CD14-positive monocyte (primary cell): ENCODE measurements around the gene SEPTIN3. TPM values are rescaled to one million over a fixed set of nuclear protein-coding genes. Genes with fewer than 3 reads are reported as not detected.
"Not testable (repeated sequence)": the region's sequence is repeated elsewhere in the genome, so short reads cannot be mapped to it uniquely, and the experiment has no call there.

Experiments used
- DNase-seq, 3 donors: peaks; one replicate each; pipeline ENCODE4 v3.0.0-alpha.2; 2011 to 2022
- H2AFZ ChIP-seq: 2 replicates; pipeline ENCODE4 v1.6.0; 2012; ENCODE audit warnings: mild to moderate bottlenecking, low read depth, low read length, inconsistent platforms; ENCODE audit not compliant: insufficient read depth, poor library complexity, severe bottlenecking
- H3K27ac ChIP-seq, 2 donors: 1 replicate in 1 of 2; 2 replicates in 1 of 2; pipeline ENCODE4 v1.5.1; 2012 to 2013; ENCODE audit warnings: low read length in 2 of 2, control low read depth in 1 of 2, inconsistent platforms in 1 of 2, low read depth in 1 of 2, mild to moderate bottlenecking in 1 of 2
- H3K27me3 ChIP-seq, 2 donors: one replicate each; pipeline versions ENCODE4 v1.6.0 to v1.6.1; 2011 to 2013; ENCODE audit warnings: low read length in 2 of 2; ENCODE audit not compliant: control insufficient read depth in 2 of 2, insufficient read depth in 2 of 2
- H3K36me3 ChIP-seq, 2 donors: replicated peaks in 1 of 2; 1 replicate in 1 of 2; 2 replicates in 1 of 2; pipeline versions ENCODE4 v1.5.1 to v1.6.1; 2012 to 2013; ENCODE audit warnings: low read length in 2 of 2, control low read depth in 1 of 2, inconsistent platforms in 1 of 2, mild to moderate bottlenecking in 1 of 2; ENCODE audit not compliant: insufficient read depth in 2 of 2, control insufficient read depth in 1 of 2
- H3K4me1 ChIP-seq, 2 donors: 1 replicate in 1 of 2; 2 replicates in 1 of 2; pipeline versions ENCODE4 v1.5.1 to v1.6.1; 2012 to 2013; ENCODE audit warnings: low read length in 2 of 2, control low read depth in 1 of 2, inconsistent platforms in 1 of 2, mild to moderate bottlenecking in 1 of 2, moderate library complexity in 1 of 2; ENCODE audit not compliant: insufficient read depth in 2 of 2, control insufficient read depth in 1 of 2
- H3K4me2 ChIP-seq: replicated peaks from 2 replicates; pipeline ENCODE3; 2012; ENCODE audit warnings: low read length, moderate library complexity, mild to moderate bottlenecking; ENCODE audit not compliant: poor library complexity, severe bottlenecking; ENCODE audit errors: extremely low read depth
- H3K4me3 ChIP-seq, 3 experiments: fragments of 200-600 bp in 1 of 3; sonication (generic) in 1 of 3; replicated peaks in 1 of 3; 1 replicate in 2 of 3; 2 replicates in 1 of 3; pipeline ENCODE4 v1.5.1; 2011 to 2013; ENCODE audit warnings: low read length in 3 of 3, mild to moderate bottlenecking in 3 of 3, control low read depth in 2 of 3, low read depth in 2 of 3, inconsistent platforms in 1 of 3, moderate library complexity in 1 of 3
- H3K79me2 ChIP-seq: 2 replicates; pipeline ENCODE4 v1.6.0; 2012; ENCODE audit warnings: mild to moderate bottlenecking, control low read depth, inconsistent platforms, low read length, moderate library complexity; ENCODE audit not compliant: insufficient read depth
- H3K9ac ChIP-seq: 2 replicates; pipeline ENCODE4 v1.6.0; 2017; ENCODE audit warnings: low read length, mild to moderate bottlenecking; ENCODE audit not compliant: insufficient read depth, poor library complexity, severe bottlenecking
- H3K9me3 ChIP-seq, 2 donors: replicated peaks in 1 of 2; 1 replicate in 1 of 2; 2 replicates in 1 of 2; pipeline versions ENCODE4 v1.5.1 to v1.6.1; 2012 to 2013; ENCODE audit warnings: low read length in 2 of 2, control low read depth in 1 of 2; ENCODE audit not compliant: control insufficient read depth in 1 of 2, insufficient read depth in 1 of 2
- H4K20me1 ChIP-seq: 2 replicates; pipeline ENCODE4 v1.6.0; 2012; ENCODE audit warnings: mild to moderate bottlenecking, low read length, control low read depth, moderate library complexity; ENCODE audit not compliant: insufficient read depth
- H3K27ac Mint-ChIP-seq, 7 donors: one replicate each; pipeline ENCODE4 v1.8.0; 2020; ENCODE audit warnings: mild to moderate bottlenecking in 7 of 7, mixed read lengths in 7 of 7, moderate library complexity in 6 of 7, inconsistent platforms in 2 of 7
- H3K27me3 Mint-ChIP-seq, 3 donors: one replicate each; pipeline ENCODE4 v1.8.0; 2021 to 2022; ENCODE audit warnings: low read depth in 3 of 3, mild to moderate bottlenecking in 3 of 3, mixed read lengths in 3 of 3, moderate library complexity in 3 of 3, inconsistent platforms in 1 of 3
- H3K36me3 Mint-ChIP-seq, 2 donors: one replicate each; pipeline ENCODE4 v1.8.0; 2020; ENCODE audit warnings: mixed read lengths in 2 of 2, inconsistent platforms in 1 of 2, mild to moderate bottlenecking in 1 of 2
- H3K4me1 Mint-ChIP-seq: one replicate; pipeline ENCODE4 v1.8.0; 2020; ENCODE audit warnings: mild to moderate bottlenecking, mixed read lengths
- H3K4me3 Mint-ChIP-seq, 2 donors: one replicate each; pipeline ENCODE4 v1.8.0; 2020; ENCODE audit warnings: mild to moderate bottlenecking in 2 of 2, mixed read lengths in 2 of 2, moderate library complexity in 1 of 2
- H3K9me3 Mint-ChIP-seq, 7 donors: one replicate each; pipeline ENCODE4 v1.8.0; 2020 to 2022; ENCODE audit warnings: mixed read lengths in 7 of 7, mild to moderate bottlenecking in 6 of 7, moderate library complexity in 6 of 7, inconsistent platforms in 2 of 7
- CTCF ChIP-seq: fragments of 200-600 bp; IDR thresholded peaks from one replicate; pipeline ENCODE4 v1.8.0; 2022; ENCODE audit warnings: antibody characterized with exemption, mild to moderate bottlenecking
- WGBS: methylation state at CpG from one replicate; pipeline ENCODE4 v1.1.5; 2013; ENCODE audit warnings: missing lambda C conversion rate; ENCODE audit not compliant: insufficient coverage; 5-methylcytosine and 5-hydroxymethylcytosine counted together
- intact Hi-C, 2 donors: fragments of 100-400 bp; cut with micrococcal nuclease; formaldehyde crosslinking; loops; one replicate each; pipeline versions ENCODE4 v1.15.0 to v1.15.1; 2023
- polyA plus RNA-seq, 3 donors: library from polyadenylated mRNA; depleted of rRNA in 1 of 3; unstranded in 2 of 3; stranded (reverse) in 1 of 3; fragments of 300-500 nt in 2 of 3; fragments of >200 nt in 1 of 3; fragmentation: Illumina TruSeq in 2 of 3; gene quantifications; 1 replicate in 2 of 3; 2 replicates in 1 of 3; pipeline ENCODE4 v1.2.3, GENCODE V29; 2012 to 2021

The SEPTIN3 gene
- polyA plus RNA-seq, 3 donors, result 0.06 to 0.20 TPM; not detected in 1

- Histone ChIP-seq H3K36me3 (no peaks in the 10 kb centered on the region), H3K4me2 (no peak overlapping the region), H3K9ac (no peak overlapping the region), H2AFZ (no peak overlapping the region), H3K9me3 (no peaks in the 10 kb centered on the region), H3K4me1 (peaks cover 22 to 27% of the 10 kb centered on the region in 2 donors), H4K20me1 (no peaks in the 10 kb centered on the region), H3K4me3 (no peak overlapping the region), H3K27me3 (no peaks in the 10 kb centered on the region), H3K27ac (no peak overlapping the region), H3K79me2 (peaks cover 17% of the 10 kb centered on the region)
- H3K4me3 Mint-ChIP-seq, result no peak overlapping the region
- H3K9me3 Mint-ChIP-seq, result peaks cover 0 to 1% (median 0%) of the 10 kb centered on the region in 7 donors
- peaks cover 24% of the 10 kb centered on the region for H3K4me1 Mint-ChIP-seq
- H3K36me3 Mint-ChIP-seq, result peaks cover 3% of the 10 kb centered on the region in 2 donors
- no peak for DNase-seq
- intact Hi-C loops, result no loop called here
- no CpG with 5 or more reads among the region's 2 CpGs for WGBS
- H3K27ac Mint-ChIP-seq, result no peak overlapping the region
- TF ChIP-seq CTCF, result no peak
- peaks cover 0 to 13% (median 2%) of the 10 kb centered on the region in 3 donors for H3K27me3 Mint-ChIP-seq
These were observed 21.1 kb upstream of the SEPTIN3 start for GRCh38 chr22:41948142-41948541.

DNA sequence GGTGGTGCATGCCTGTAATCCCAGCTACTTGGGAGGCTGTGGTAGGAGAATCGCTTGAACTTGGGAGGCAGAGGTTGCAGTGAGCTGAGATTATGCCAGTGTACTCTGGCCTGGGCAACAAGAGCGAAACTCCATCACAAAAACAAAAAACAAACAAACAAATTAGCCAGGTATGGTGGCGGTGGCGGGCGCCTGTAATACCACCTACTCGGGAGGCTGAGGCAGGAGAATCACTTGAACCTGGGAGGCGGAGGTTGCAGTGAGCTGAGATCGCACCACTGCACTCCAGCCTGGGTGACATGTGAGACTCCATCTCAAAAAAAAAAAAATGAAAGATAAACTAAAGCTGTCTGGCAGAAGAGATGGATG is 20.3 kb upstream of the SEPTIN3 start:
- intact Hi-C loops, H3K9ac ChIP-seq, H2AFZ ChIP-seq, H3K4me2 ChIP-seq, H3K9me3 ChIP-seq, H3K27ac Mint-ChIP-seq, H3K27me3 ChIP-seq, H3K36me3 Mint-ChIP-seq, H3K9me3 Mint-ChIP-seq, H3K36me3 ChIP-seq, H3K4me3 ChIP-seq, H3K4me3 Mint-ChIP-seq, H4K20me1 ChIP-seq, H3K27ac ChIP-seq, DNase-seq: not testable (repeated sequence)
- H3K4me1 Mint-ChIP-seq, result peaks cover 17% of the 10 kb centered on the region
- peaks cover 0 to 15% (median 2%) of the 10 kb centered on the region in 3 donors for H3K27me3 Mint-ChIP-seq
- 97% methylated on average over 5 of the region's 8 CpGs for WGBS
- H3K4me1 ChIP-seq, result peaks cover 16 to 20% of the 10 kb centered on the region in 2 donors
- H3K79me2 ChIP-seq, result peaks cover 17% of the 10 kb centered on the region
